GM19372 (cell line): ENCODE results near the gene EN1.

Source experiments
- ATAC-seq: cut with Tn5 transposase; IDR thresholded peaks from one replicate; pipeline ENCODE4 v1.9.1; 2021; ENCODE audit warnings: mild to moderate bottlenecking, low read depth, moderate library complexity; ENCODE audit not compliant: unreplicated experiment

The EN1 gene

GRCh38 chr2:118844261-118845004 lies 3.0 kb downstream of the EN1 start:
- no peak for ATAC-seq

GRCh38 chr2:118843483-118844132 lies 3.8 kb downstream of the EN1 start:
- ATAC-seq, result no peak

- ATAC-seq, result no peak
Observed at GRCh38 chr2:118842661-118843482, 4.6 kb downstream of the EN1 start.

- no peak for ATAC-seq
Observed at GRCh38 chr2:118841828-118842461, 5.5 kb downstream of the EN1 start.

- no peak for ATAC-seq
Observed at GRCh38 chr2:118841450-118841827, 6.0 kb downstream of the EN1 start.

- ATAC-seq, result no peak
Observed at GRCh38 chr2:118838741-118839455, 8.6 kb downstream of the EN1 start.

GRCh38 chr2:118837621-118838020 lies 9.8 kb downstream of the EN1 start:
- no peak for ATAC-seq

- no peak for ATAC-seq
Observed at GRCh38 chr2:118837067-118837466, 10.4 kb downstream of the EN1 start.

- ATAC-seq, result no peak
Observed at GRCh38 chr2:118836411-118836930, 11.0 kb downstream of the EN1 start.

- ATAC-seq, result no peak
Observed at GRCh38 chr2:118835746-118836410, 11.6 kb downstream of the EN1 start.

- no peak for ATAC-seq
Observed at GRCh38 chr2:118834901-118835745, 12.3 kb downstream of the EN1 start.

- ATAC-seq, result no peak
Observed at GRCh38 chr2:118834440-118834810, 13.0 kb downstream of the EN1 start.

GRCh38 chr2:118833716-118834439 lies 13.6 kb downstream of the EN1 start:
- ATAC-seq, result no peak

GRCh38 chr2:118832791-118833715 lies 14.4 kb downstream of the EN1 start:
- no peak for ATAC-seq

- no peak for ATAC-seq
Observed at GRCh38 chr2:118832071-118832790, 15.2 kb downstream of the EN1 start.

- ATAC-seq, result no peak
Observed at GRCh38 chr2:118830881-118831280, 16.6 kb downstream of the EN1 start.
